DMS153 (cell line): Measurements from ENCODE around the gene KRT80.
A peak's percentile ranks its signal among the peaks of the same experiment; 100 is the strongest.

Experiments used
- DNase-seq: peaks from one replicate; lab custom pipeline; 2025; lab: John Stamatoyannopoulos, UW

Gene KRT80

GRCh38 chr12:52179396-52179973, 12.3 kb downstream of the KRT80 start:
- no peak for DNase-seq

GRCh38 chr12:52178984-52179383, 12.8 kb downstream of the KRT80 start:
- DNase-seq: no peak

DNA sequence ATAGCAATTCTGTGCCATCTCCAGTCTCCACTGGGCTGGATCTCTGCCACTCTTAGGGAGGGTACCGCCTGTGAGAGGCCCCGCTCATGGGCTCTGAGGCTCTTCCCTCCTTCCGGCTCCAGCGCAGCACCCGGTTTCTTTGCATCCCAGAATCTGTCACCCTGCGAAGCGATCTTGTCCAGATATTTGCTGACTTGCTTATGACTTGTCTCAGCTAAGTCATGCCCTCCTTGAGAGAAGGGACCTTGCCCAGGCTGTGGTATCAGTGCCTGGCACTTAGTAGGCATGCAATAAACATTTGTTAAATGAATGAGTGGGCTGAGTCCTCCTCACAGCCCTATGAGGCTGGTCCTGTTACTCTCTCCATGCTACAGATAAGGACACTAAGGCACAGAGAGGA, 13.4 kb downstream of the KRT80 start:
- no peak for DNase-seq

- peak; percentile 93 for DNase-seq
Observed at GRCh38 chr12:52175371-52176350, 16.2 kb downstream of the KRT80 start.

GRCh38 chr12:52173526-52173925, 18.3 kb downstream of the KRT80 start:
- DNase-seq: no peak

- no peak for DNase-seq
Observed at GRCh38 chr12:52172956-52173355, 18.9 kb downstream of the KRT80 start.

DNA sequence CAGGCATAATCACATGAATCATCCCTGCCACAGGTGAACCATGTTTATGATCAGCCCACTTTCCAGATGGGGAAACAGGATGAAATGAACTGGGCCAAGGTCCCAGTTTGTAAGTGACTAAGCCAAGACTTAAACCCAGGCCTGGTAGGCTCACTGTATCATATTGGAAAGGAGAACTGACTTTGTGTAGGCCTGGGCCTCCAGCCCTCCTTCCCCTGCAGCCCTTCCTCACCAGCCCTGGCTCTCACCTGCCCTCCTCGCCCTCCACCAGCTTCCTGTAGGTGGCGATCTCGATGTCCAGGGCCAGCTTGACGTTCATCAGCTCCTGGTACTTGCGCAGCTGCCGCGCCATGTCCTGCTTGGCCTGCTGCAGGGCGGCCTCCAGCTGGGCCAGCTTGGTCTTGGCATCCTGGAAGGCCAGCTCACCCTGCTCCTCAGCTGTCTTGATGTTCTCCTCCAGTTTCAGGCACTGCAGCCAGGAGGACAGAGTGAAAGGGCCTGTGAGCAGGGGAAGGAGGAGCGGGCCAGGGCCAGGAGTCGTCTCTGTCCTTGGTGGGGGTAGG, 19.8 kb downstream of the KRT80 start:
- no peak for DNase-seq

DNA sequence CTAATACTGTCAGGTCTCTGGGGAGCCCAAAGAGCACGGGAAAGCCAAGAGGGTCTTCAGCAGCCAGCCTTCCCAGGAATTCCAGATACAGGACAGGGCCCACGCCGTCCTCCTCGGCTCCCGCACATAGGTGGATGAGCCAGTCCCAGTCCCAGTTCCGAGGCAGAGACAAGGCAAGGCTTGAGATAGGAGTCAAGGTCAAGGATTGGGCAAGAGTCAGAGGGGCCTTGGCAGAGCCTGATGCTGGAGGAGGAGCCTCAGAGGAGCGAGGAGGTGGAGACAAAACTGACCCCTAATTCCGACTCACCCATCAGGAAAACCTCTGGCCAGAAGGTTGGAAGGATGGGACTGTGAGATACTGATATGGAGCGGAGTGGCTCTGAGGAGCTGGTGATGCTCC, 21.0 kb downstream of the KRT80 start:
- DNase-seq: no peak

- no peak for DNase-seq
Observed at GRCh38 chr12:52169886-52170285, 21.9 kb downstream of the KRT80 start.

- no peak for DNase-seq
Observed at GRCh38 chr12:52168019-52168717, 23.6 kb downstream of the KRT80 start.

GRCh38 chr12:52167526-52167925, 24.3 kb downstream of the KRT80 start:
- no peak for DNase-seq

DNA sequence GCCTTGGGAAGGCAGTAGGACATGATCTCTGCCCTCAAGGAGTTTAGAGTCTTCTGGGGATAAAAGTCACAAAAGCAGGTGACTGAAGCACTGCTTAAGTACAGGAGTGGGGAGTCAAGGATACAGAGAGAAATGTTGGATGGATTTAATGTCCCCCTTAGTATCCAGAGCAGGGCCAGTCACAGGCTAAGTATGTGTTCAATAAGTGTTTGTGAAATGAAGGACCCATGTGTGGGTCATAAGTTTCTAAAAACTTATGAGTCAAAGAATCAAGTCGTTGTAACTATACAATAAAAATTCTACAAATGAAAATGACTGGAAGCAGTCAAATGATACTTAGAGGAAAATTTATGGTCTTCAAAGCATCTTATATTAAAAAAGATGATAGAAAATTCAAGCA, 25.1 kb downstream of the KRT80 start:
- no peak for DNase-seq

DNA sequence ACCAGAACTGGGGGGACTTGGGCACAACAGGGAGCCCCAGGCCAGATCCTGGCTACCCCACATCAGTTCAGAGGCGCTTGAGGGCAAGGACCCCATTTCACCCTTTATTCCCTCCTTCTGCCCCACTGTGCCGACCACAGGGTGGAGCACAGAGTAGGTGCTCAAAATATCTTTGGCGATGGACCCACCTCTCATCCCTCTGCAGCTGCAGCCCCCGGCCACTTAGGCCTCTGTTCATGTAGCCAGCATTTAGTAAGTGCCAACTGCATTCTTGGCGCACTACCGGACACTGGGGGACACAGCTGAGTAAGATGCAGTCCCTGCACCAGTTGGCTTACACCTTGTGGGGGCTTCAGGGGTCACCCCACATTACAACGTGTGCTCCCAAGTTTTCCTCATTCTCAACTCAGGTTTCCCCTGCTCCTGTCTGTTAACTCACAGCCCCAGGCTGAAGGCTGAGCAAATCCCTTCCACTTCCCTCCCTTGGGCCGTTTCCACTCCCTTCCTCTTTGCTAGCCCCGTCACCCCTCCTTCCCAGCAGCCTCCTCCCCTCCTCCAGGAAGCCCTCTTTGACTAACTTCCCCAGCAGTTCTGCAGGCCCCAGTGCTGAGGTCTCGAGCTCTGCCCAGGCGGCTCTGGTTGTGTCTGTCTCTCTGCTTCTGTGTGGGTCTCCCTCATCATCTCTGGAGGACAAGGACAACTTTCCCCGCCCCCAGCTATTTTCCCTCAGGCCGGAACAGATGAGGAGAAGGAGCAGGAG, 26.5 kb downstream of the KRT80 start:
- DNase-seq: no peak

DNA sequence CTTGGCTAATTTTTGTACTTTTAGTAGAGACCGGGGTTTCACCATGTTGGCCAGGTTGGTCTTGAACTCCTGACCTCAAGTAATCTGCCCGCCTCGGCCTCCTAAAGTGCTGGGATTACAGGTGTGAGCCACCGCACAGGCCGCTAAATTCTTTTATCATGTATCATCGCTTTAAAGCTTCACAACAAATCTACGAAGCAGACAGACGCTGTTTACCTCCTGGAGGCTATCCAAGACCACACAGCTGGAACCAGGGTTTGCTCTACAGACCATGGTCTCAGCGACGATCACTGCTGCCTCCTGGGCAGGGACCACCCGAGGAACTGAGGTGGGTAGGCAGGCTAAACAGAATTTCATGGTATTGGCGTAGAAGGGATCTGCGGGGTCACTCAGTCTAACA, 27.2 kb downstream of the KRT80 start:
- DNase-seq: no peak

DNA sequence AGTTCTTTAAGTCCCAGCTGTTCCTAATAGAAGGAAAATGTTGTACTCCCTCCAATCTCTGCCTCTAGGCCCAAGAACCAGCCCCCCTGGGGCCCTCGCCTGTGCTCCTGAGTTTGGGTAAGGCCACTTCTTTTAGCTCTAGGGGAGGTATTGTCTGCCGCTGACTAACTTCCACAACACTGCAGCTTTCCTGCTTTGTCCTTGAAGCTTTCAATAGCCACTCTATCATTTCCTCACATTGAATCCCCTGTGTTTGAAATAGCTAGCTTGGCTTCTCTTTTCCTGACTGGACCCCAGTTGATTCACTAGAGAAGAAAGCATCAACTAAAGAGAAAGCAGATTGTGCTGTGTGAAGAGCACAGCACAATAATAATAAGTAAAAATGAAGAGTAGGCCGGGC, 28.8 kb downstream of the KRT80 start:
- DNase-seq: no peak

DNA sequence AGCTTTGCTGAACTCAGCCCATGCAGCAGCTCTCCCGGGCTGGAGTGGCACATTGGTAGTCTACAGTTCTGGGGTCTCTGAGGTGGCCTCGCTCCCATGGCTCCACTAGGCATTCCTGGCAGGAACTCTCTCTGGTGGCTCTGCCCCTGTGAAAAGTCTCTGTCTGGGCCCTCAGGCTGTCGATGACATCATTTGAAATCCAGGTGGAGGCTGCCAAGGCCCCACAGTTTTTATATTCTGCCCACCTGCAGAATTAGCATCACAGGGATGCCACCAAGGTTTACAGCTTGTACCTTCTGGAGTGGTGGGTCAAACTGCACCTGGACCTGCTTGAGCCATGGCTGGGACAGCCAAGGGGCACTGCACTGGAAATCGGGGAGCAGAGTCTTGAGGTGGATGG, 31.6 kb downstream of the KRT80 start:
- no peak for DNase-seq

- DNase-seq: no peak
Observed at GRCh38 chr12:52157566-52158150, 34.2 kb downstream of the KRT80 start.

- peak; percentile 29 for DNase-seq
Observed at GRCh38 chr12:52156757-52157565, 34.9 kb downstream of the KRT80 start.

GRCh38 chr12:52156311-52156710, 35.5 kb downstream of the KRT80 start:
- no peak for DNase-seq

DNA sequence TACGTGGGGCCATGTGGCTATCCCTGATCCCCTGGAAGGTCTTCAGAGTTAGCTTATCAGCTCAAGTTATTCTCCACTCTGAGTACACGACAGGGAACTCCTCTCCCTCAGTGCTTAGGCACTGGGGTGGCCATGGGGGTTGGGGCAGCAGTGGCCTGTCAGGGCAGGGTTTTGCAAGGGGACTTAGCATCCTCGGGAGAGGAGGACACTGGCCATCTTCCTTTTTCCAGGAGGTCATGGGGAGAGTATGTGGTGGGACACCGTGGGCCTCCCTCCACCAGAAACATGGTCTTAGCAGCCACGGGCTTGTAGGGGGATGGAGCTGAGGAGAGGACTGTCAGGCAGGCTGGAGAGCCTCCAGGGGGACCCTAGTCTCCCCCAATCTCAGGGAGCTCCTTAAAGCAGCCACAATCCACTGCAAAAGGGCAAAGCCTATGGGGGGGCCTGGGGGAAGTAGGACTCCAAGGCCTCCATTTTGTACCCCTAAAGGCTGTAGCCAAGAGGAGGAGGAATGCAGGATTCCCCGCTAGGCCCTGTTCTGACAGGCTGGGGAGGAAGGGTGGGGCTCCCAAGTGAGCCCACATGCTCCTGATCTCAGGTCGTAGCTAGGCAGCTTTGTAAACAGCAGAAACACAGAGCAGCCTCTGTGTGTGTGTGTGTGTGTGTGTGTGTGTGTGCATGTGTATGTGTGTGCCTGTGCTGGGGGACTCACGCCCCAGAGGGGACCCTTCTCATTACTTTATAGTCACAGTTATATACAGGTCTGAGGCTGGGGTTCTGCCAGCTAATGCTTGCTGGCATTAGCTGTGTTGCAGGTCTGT, 36.6 kb downstream of the KRT80 start:
- DNase-seq: peak; percentile 77
